GM19467 (cell line): ENCODE data around the gene RFNG.

ENCODE experiments used
- ATAC-seq: cut with Tn5 transposase; IDR thresholded peaks from one replicate; pipeline ENCODE4 v1.9.1; 2021; ENCODE audit warnings: mild to moderate bottlenecking, moderate library complexity; ENCODE audit not compliant: unreplicated experiment

The RFNG gene

DNA sequence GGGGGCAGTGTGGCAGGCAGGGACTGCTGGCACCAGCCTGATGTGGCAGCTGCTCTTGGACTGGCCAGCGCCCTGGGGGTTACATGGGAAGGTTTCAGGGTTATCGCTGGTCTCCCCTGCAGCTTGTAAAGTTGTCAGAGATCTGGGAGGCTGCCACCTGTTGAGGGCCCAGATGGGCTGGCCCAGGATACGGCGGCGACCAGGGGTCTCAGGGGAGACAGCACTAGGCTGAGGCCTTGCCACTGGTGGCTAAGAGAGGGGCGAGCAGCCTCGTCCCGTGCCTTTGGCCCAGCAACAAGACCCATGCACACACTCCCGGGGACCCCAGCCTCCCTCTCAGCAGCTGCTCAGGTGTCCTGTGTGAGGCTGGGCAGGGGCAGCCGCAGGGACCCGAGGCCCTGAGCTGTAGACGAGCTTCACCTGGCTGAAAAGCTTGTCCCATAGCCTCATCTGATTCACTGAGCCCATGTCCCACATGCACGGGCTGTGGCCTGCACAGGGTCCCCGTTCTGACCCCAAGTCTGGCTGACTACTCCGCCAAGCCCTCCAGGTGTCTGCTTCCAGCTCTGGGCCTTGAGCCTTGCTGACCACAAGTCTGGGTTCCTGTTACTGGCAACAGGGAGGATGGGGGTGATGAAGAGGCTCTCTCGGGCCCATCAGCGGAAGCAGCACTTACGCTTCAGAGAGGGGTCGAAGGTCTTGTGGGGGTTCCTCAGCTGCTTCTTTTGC is 7.8 kb upstream of the RFNG start:
- ATAC-seq, result no peak

DNA sequence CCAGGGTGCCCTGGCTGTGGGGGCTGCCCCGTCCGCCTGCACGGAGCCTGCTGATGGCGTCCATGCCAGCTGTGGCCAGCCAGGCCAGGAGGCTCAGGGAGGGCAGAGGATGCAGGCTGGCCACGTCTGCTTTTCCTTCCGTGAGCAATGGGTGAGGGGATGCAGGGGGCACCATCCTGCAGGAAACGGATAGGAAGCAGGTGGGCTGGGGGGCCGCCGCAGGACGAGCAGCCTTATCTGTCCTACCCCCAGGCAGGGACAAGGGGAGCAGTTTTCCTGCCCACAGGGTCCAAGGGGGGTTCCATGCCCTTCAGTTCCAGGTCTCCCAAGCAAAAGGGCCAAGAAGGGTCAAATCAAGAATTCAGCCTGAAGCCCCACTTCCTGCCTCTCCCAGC is 7.2 kb upstream of the RFNG start:
- ATAC-seq, result no peak

DNA sequence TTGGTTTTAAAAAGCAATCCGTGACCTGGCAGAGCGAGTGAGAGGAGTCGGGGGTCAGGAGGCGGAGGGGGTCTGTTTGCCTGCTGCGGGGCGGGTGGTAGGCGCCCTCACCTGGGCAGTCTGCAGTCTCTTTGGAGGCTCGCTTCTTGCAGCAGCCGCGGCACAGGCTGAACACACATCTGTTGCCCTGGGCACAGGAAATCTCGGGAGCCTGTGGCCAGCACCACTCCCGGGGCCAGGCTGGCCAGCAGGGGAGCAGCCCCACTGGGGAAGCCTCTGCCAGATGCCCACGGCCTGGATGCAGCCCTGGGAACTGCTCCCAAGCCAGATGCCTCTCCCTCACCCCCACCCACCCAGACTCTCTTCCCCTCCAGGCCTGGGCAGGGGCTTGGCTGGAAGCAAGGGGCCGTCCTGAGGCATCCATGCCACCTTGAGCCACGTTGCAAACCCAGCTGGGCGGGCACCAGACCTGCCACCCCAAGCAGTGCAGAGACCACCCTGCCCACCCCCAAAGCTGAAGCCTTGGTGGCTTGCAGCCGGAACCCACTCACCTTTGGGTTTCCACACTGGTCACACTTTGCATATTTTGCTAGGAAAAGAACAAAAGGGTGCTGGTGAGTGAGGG is 6.7 kb upstream of the RFNG start:
- no peak for ATAC-seq

DNA sequence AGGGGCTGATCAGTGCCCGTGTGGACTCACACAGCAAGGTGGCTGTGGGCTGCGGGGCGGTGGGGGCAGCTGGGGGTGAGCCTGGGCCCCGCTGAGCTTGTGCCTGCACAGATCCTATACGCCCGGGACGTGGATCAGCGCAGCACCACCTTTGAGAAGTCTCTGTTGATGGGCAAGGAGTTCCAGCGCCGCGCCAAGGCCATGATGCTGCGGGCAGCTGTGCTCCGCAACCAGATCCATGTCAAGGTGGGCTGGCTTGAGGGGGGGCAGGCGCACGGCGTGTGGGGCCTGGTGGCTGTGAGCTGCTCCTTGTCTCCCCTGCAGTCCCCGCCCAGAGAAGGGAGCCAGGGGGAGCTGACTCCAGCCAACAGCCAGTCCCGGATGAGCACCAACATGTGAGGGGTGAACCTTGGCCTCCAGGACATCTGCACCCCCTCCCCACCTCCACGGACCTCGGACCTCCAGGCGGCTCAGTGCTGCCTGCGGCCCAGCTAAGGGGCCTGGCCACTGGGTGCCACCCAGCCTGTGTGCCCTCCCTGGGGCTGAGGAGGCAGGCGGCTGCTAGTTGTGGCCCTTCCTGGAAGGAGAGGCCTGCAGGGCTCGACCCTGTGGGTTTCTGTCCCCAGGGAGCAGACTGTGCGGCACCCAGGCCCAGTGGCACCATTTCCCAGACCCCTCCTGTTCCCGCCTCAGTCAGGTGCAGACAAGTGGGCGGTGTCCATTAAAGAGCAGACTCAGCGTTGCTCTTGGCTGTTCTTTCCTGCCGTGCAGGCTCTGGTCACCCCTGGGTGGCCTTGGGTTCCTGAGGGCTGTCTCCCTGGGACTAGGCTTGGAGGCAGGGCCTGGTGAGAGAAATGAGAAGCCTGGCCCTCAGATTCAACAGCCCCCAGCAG is 5.4 kb upstream of the RFNG start:
- ATAC-seq, result no peak

DNA sequence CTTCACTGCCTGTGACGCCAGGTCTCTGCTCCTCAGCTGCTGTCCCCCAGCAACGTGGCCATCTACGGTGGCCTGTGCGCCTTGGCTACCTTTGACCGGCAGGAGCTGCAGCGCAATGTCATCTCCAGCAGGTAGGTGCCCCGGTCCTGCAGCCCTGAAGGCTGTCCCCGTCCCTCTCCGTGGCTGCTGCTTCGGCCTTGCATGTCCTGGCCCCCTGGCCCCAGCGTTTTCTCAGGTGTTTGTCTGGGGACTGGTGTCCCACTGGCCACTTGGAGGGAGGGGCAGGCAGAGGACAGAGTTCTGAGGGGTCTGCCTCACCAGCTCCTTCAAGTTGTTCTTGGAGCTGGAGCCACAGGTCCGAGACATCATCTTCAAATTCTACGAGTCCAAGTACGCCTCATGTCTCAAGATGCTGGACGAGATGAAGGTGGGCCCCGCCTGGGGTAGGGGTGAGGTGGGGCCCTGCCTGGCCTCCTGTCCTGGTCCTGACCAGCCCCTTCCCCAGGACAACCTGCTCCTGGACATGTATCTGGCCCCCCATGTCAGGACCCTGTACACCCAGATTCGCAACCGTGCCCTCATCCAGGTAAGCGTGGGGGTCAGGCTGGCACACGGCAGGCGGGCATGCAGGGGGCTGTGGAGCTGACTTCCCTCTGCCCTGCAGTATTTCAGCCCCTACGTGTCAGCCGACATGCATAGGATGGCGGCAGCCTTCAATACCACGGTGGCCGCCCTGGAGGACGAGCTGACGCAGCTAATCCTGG is 4.5 kb upstream of the RFNG start:
- no peak for ATAC-seq

DNA sequence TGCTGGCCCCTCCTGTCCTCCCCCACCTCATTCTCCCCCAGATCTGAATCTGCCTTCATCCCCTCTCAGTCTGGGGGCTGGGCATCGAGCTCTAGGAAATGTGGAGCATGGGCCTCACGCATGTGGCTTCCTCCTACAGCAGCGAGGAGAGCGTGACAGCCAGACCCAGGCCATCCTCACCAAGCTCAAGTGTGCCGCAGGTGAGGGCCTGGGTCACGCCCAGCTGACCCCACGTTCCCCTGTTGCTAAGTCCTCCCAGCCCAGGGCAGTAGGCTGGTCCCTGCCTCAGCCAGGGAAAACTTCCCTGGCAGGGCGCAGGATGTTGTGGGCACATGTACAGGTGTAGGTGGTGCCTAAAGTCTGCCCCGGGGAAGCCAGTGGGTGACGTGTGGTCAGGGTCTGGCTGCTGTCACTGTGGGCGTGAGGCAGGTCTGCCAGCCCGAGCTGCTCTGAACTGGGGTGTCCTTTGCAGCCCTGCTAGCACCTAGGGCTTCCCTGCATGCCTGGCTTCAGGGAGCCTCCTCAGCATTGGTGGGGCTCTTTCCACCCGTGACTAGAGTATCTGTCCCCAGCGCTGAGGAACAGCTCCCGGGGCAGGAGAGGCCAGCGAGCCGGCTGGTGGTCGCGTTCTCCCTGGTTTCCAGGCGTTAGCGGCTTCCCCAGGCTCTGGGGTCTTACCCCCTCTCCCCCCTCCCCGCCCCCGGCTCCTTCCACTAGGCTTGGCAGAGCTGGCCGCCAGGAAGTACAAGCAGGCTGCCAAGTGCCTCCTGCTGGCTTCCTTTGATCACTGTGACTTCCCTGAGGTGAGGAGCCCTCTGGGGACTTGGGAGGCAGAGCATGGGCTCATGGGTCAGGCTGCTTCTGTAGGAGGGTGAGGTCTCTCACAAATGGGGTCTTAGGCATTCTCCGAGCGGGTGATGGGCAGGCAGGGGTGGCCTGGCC is 3.7 kb upstream of the RFNG start:
- no peak for ATAC-seq

DNA sequence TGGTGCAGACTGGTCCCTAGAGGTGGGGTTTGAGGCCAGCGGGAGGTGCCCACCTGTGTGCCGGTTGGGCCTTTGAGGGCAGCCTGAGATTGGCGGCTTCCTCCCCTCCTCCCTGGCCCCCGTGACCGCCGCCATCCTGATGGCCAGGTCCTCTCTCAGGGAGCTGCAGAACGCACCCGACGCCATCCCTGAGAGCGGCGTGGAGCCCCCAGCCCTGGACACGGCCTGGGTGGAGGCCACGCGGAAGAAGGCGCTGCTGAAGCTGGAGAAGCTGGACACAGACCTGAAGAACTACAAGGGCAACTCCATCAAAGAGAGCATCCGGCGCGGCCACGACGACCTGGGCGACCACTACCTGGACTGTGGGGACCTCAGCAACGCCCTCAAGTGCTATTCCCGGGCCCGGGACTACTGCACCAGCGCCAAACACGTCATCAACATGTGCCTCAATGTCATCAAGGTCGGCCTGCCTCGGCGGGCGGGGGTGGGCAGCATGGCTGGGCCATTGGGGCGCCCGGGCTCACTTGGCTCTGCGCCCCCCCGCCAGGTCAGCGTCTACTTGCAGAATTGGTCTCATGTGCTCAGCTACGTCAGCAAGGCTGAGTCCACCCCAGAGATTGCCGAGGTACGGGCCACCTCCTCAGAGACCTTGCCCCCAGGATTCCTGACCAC is 2.9 kb upstream of the RFNG start:
- ATAC-seq, result no peak

DNA sequence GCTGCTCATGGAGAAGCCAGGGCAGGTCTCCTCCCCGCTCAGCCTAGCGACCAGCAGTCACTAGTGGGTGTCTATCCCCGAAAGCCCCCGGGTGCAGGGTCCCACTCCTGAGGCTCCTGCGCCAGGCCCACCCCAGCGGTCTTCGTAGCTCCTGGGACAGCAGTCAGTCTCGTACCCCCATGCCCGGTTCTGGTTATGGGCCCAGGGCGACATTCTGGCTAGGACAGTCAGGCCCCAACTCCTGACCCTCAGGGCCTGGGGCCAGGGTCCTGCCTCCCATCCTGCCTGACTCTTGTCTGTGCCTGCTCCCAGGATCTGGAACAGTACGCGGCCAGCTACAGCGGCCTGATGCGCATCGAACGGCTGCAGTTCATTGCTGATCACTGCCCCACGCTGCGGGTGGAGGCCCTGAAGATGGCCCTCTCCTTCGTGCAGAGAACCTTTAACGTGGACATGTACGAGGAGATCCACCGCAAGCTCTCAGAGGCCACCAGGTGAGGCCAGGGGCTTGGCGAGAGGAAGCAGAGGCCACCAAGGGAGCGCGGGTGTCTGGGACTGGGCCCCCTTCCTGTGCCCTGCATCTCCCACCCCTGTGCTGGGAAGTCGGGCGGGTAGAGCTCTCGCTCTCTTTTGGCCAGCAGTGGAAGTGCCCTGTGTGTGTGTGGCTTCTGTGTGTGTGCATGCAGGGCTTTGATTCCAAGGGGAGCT is 2.1 kb upstream of the RFNG start:
- ATAC-seq, result no peak

DNA sequence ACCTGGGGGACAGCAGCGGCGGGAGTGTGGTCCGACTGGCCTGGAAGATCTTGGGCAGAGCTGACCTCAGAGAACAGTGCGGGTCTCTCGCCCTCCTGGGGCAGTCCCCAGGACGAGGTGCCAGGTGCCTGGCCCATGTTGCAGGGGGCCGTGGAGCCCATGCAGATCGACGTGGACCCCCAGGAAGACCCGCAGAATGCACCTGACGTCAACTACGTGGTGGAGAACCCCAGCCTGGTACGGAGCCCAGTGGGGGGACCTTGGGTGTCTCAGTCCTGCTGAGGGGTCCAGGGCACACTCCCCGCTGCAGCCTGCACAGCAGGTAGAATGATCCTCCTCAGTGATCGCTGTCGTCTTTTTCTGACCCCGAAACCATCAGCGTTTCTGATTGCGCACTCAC is 1.5 kb upstream of the RFNG start:
- no peak for ATAC-seq

DNA sequence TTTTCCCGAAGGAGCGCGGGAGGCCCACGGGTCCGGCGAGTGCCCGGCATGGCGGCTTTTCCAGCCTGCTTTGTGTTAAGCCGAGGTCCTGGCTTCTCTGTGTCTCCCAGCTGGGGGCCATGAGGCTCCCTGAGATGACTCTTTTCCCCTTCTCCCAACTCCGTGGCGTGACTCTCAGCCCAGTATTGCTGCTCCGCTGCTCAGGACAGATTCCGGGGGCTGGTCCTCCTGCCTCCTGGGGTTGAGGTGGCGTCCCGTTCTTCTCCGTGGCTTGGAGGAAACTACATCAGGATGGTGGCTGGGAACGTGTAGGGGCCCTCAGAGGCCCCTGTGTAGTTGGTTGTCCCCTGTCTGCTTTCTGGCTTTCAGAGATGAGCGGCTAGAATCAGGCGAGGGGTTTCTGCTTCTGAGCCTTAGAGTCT is 1.0 kb upstream of the RFNG start:
- ATAC-seq, result no peak

DNA sequence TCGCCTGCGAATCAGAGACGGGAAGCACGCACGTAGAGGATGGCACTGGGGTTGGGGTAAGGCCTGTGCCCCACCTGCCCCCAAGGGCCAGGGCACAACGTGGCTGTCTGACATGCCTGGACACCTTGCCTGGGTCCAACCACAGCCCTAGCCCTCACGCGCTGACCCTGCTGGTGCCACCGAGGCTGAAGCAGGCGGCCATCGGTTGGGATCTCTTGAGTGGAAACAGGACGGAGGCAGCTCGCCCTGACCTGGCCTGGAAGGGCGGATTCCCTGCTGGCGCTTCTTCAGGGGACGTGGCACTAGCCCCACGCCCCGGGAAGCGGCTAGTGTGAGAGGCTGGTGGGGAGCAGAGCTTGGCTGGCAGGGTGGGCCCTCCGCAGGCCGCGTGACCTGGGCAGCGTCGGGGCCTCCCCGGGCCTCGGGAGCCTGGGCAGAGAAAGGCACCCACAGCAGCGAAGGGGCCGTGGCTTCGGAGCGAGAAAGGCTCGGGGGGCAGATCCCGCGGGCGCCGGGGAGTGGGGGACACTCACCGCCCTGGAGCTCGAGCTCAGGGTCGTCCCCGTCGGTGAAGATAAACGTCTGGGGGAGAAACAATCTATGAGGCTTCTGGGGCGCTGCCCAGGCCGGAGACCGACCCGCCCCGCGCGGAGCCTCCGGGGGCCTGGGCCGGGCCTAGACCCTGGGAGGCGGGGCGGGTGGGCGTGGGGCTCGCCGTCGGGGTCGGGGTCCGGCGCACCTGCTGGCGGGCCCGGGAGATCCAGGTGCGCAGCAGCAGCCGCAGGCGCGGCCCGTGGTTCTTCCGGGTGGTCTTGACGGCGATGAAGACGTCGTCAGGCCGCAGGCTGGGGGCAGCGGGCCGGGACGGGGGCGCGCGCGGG is 610 bp downstream of the RFNG start:
- no peak for ATAC-seq

DNA sequence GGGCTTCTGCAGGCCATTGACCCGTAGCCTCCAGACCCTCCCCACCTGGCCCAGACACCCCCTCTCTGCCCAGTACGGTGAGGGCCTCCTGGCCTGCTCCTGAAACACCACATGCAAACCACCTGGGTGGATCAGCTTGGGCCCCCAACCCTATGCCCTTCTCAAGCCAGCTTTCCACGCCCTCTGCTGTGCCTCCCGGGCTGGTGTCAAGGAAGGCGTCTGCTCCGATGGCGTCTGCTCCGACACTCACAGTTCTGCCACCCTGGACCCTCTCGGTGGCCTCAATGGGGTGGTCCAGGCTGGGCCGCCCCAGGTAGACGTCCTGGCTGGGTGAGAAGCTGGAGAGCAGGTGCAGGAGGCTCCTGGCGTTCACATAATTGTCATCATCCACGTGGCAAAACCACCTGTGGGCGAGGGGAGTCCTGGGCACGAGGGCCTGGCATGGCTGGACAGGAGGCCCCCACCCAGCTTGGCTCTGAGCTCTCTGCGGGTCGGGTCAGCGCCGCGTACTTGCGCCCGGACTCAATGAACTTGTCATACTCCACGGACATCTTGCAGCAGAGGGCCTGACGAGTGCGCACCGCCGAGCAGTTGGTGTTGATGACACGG is 1.4 kb downstream of the RFNG start:
- ATAC-seq, result no peak

DNA sequence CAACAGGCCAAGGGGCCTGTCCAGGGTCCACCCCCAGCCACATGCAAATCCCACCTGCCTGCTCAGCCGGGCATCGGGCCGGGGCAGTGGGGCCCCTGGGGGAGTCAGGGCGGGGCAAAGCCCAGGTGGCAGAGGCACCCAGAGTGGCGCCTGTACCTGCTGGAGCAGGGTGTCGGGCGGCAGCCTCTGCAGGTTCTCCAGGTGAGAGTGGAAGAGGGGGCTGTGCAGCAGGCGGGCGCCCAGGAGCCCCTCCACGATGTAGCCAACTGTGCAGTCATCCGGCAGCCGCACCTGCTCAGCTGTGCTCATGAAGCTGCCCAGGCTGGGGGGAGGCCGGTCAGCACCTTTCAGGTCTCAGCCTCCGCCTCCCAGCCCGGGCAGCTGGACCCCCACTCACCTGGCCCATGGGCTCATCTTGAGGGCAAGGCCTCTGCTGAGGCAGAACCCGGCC is 2.1 kb downstream of the RFNG start:
- ATAC-seq, result no peak

DNA sequence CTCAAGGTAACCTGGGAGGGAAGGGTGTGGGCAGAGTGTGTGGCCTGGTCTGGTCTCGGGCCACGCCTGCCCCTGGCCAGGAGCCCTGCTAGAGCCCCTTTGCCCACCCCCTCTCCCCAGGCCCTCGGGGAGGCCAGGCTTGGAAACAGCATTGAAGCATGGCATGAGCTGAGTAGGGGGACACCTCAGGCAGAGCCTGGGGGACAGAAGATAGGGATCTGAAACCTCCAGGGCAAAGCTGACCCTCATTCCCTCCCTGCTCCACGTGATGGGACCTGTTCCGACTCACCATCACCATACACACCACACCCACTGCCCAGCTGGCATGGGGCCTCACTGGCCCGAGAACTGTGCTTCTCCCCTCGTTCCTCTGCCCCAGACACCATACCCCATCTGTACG is 2.5 kb downstream of the RFNG start:
- ATAC-seq, result no peak

DNA sequence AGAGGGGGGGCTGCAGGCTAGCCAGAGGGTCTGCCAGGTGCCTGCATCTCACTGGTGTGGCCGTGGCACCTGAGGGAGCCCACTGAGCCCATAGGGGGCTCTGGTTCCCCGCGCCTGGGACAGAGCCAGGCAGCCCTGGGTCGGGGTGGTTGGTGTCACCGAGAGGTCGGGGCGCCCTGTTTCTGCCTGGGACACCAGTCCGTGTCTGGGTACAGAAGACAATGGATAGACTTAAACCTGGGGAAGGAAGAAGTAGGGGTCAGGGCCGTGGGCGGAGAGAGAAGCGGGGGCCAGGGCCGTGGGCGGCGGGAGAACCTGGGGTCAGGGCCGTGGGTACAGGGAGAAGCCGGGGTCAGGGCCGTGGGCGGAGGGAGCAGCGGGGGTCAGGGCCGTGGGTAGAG is 3.0 kb downstream of the RFNG start:
- ATAC-seq, result no peak

DNA sequence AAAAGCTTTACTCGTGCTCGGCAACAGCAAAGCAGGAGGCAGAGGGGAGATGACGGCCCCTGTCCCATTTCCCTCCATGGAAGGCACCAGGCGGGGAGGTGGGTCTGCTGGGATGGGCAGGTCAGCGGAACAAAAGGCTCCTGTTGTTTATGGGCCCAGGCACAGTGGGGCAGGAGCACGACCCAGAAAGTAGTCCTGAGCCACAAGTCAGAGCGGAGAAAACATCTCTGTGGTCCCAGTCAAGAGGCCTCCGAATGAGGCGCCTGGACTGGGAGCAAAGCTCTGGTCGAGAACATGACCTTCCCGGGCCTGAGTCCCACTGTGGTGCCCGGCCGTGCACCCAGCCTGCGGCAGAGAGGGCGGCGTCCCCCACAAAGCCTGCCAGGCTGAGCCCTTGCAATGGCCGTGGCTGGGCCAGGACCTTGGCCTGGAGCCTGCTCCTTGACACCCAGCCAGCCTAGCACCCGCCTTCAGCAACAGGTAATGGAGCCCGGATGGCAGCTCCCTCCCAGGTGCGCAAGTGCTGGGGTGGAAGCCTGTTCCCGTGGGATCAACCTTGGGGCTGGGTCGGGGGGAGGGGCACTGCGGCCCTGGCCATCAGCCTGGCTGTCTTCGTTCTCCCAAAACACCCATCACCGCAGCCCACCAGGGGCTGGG is 3.6 kb downstream of the RFNG start:
- no peak for ATAC-seq

DNA sequence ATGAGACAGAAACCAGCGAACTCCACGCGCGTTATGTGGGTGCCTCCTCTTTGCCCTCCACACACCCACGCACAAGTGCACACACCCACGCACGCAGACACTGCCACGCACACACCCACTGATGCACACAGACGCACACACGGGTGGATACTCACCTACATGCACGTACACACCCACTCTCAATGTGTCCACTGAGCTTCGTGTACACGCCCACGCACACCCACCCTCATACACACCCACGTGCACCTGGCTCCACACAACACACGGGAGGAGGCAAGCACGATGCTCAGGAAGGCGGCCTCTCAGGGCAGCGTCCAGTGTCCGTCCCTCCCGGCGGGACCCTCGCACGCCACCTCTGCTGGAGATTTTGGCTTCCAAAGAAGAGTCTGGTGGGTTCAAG is 4.2 kb downstream of the RFNG start:
- ATAC-seq, result no peak
